ENCODE data around the gene TBX18. TPM values are rescaled to one million over a fixed set of nuclear protein-coding genes. Genes with fewer than 3 reads are reported as not detected.
A peak's percentile ranks its signal among the peaks of the same experiment; 100 is the strongest.

The TBX18 gene
- total and polyA plus RNA-seq, 9 of the 15 experiments (the other 6 are each of a cell fraction or from before 2014, with no cell fraction given), result 4.0 to 36.1 (median 20.7) TPM

DNA sequence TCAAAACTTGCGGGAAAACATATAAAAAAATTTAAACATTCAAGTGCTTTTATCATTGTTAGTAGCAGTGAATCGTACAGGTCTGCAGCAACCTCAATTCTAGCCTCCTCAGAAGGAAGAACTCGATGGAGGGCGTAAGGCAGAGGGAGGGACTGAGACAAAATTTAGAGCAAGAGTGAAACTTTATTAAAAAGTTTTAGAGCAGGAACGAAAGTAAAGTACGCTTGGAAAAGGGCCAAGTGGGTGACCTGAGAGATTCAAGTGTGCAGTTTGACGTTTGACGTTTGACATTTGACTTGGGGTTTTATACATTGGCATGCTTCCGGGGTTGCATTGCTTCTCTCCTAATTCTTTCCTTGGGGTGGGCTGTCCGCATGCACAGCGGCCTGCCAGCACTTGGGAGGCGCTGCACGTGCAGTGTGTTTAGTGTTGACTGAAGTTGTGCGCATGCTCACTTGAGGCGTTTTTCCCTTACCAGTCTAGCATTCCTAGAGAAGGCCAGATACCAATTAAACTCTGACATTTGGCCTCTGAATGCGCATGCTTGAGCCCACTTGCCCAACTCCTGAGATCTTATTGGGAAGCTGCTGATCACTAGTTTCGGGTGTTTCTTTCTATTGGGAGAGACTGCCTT is 82.6 kb downstream of the TBX18 start (continued):
- TF ChIP-seq ZBTB40 (IDR thresholded peaks at IDR 0.05), result peak; percentile 74
- no peak for TF ChIP-seq ZBTB40 (CRISPR knock-in tag; IDR thresholded peaks at IDR 0.05)
- TF ChIP-seq MEF2A (IDR thresholded peaks at IDR 0.05; ENCODE audit: control insufficient read depth, low read depth, low read length), result no peak
- peak; percentile 49 to 62; a peak in 3 of 4 replicates for TF ChIP-seq NRF1 (conservative IDR thresholded peaks at IDR 0.05 in 1 of 2, IDR thresholded peaks at IDR 0.05 in 1 of 2)
